ENCODE results near the gene TTC39C.

- TF ChIP-seq YY1 (IDR thresholded peaks at IDR 0.05; ENCODE audit: insufficient read depth, insufficient read length), result no peak
- no peak for TF ChIP-seq SUZ12 (IDR thresholded peaks at IDR 0.05; ENCODE audit: extremely low read depth, insufficient read depth, insufficient read length)
Observed at GRCh38 chr18:24089076-24089475, 74.5 kb downstream of the TTC39C start.

Data from NT2/D1 (cell line).